ENCODE results near the gene CES4A. TPM values are rescaled to one million over a fixed set of nuclear protein-coding genes. Genes with fewer than 3 reads are reported as not detected.
"Not testable (repeated sequence)": the region's sequence is repeated elsewhere in the genome, so short reads cannot be mapped to it uniquely, and the experiment has no call there.

The CES4A gene
- total RNA-seq, 2 experiments from 2014 or later = 3.5 to 4.6 TPM

- peaks cover 57% of the 10 kb centered on the region for H3K27me3 Mint-ChIP-seq
- H3K9me3 Mint-ChIP-seq = no peaks in the 10 kb centered on the region
- no peak overlapping the region for H3K4me3 Mint-ChIP-seq
- no peak for DNase-seq
- no peaks in the 10 kb centered on the region for H3K36me3 Mint-ChIP-seq
- H3K27ac Mint-ChIP-seq = no peak overlapping the region
- H3K4me1 Mint-ChIP-seq = peaks cover 20% of the 10 kb centered on the region
Observed at GRCh38 chr16:66950971-66951790, 37.2 kb upstream of the CES4A start.

- DNase-seq = no peak
- no peaks in the 10 kb centered on the region for H3K9me3 Mint-ChIP-seq
- H3K4me3 Mint-ChIP-seq = no peak overlapping the region
- peaks cover 18% of the 10 kb centered on the region for H3K4me1 Mint-ChIP-seq
- H3K36me3 Mint-ChIP-seq = no peaks in the 10 kb centered on the region
- no peak overlapping the region for H3K27ac Mint-ChIP-seq
- H3K27me3 Mint-ChIP-seq = peaks cover 57% of the 10 kb centered on the region
Observed at GRCh38 chr16:66952430-66953110, 35.8 kb upstream of the CES4A start.

GRCh38 chr16:66953462-66954096 lies 34.8 kb upstream of the CES4A start:
- no peak overlapping the region for H3K4me3 Mint-ChIP-seq
- H3K36me3 Mint-ChIP-seq = no peaks in the 10 kb centered on the region

GRCh38 chr16:66954097-66954659 lies 34.2 kb upstream of the CES4A start:
- peaks cover 14% of the 10 kb centered on the region for H3K4me1 Mint-ChIP-seq
- no peak overlapping the region for H3K4me3 Mint-ChIP-seq
- DNase-seq = peak; percentile 72
- no peak overlapping the region for H3K27ac Mint-ChIP-seq
- no peaks in the 10 kb centered on the region for H3K9me3 Mint-ChIP-seq
- no peaks in the 10 kb centered on the region for H3K36me3 Mint-ChIP-seq
- H3K27me3 Mint-ChIP-seq = peaks cover 44% of the 10 kb centered on the region

More at GRCh38 chr16:66953462-66954096, 34.8 kb upstream of the CES4A start:
- H3K27ac Mint-ChIP-seq = no peak overlapping the region
- H3K4me1 Mint-ChIP-seq = peaks cover 12% of the 10 kb centered on the region
- peaks cover 50% of the 10 kb centered on the region for H3K27me3 Mint-ChIP-seq
- no peaks in the 10 kb centered on the region for H3K9me3 Mint-ChIP-seq
- DNase-seq = no peak

GRCh38 chr16:66955363-66956153 lies 32.8 kb upstream of the CES4A start:
- H3K9me3 Mint-ChIP-seq, DNase-seq, H3K4me3 Mint-ChIP-seq, H3K36me3 Mint-ChIP-seq, H3K4me1 Mint-ChIP-seq, H3K27ac Mint-ChIP-seq: not testable (repeated sequence)
- H3K27me3 Mint-ChIP-seq = peaks cover 30% of the 10 kb centered on the region

- not testable (repeated sequence) for H3K4me3 Mint-ChIP-seq, H3K9me3 Mint-ChIP-seq, H3K36me3 Mint-ChIP-seq, H3K27ac Mint-ChIP-seq, H3K4me1 Mint-ChIP-seq, DNase-seq
- peaks cover 27% of the 10 kb centered on the region for H3K27me3 Mint-ChIP-seq
Observed at GRCh38 chr16:66956154-66956457, 32.3 kb upstream of the CES4A start.

GRCh38 chr16:66958857-66959703 lies 29.3 kb upstream of the CES4A start:
- H3K4me3 Mint-ChIP-seq = no peak overlapping the region
- no peak for DNase-seq
- no peak overlapping the region for H3K27ac Mint-ChIP-seq
- H3K9me3 Mint-ChIP-seq = no peaks in the 10 kb centered on the region
- no peaks in the 10 kb centered on the region for H3K36me3 Mint-ChIP-seq
- peaks cover 10% of the 10 kb centered on the region for H3K4me1 Mint-ChIP-seq
- peaks cover 8% of the 10 kb centered on the region for H3K27me3 Mint-ChIP-seq

GRCh38 chr16:66959704-66960161 lies 28.7 kb upstream of the CES4A start:
- no peak for DNase-seq
- H3K27me3 Mint-ChIP-seq = peaks cover 9% of the 10 kb centered on the region
- H3K36me3 Mint-ChIP-seq = no peaks in the 10 kb centered on the region
- no peaks in the 10 kb centered on the region for H3K9me3 Mint-ChIP-seq
- H3K27ac Mint-ChIP-seq = no peak overlapping the region
- no peak overlapping the region for H3K4me3 Mint-ChIP-seq
- peaks cover 10% of the 10 kb centered on the region for H3K4me1 Mint-ChIP-seq

GRCh38 chr16:66960270-66960669 lies 28.1 kb upstream of the CES4A start:
- no peak overlapping the region for H3K4me3 Mint-ChIP-seq
- peaks cover 9% of the 10 kb centered on the region for H3K27me3 Mint-ChIP-seq
- no peaks in the 10 kb centered on the region for H3K9me3 Mint-ChIP-seq
- H3K36me3 Mint-ChIP-seq = no peaks in the 10 kb centered on the region
- no peak overlapping the region for H3K27ac Mint-ChIP-seq
- no peak for DNase-seq
- H3K4me1 Mint-ChIP-seq = peaks cover 10% of the 10 kb centered on the region

GRCh38 chr16:66961065-66961744 lies 27.2 kb upstream of the CES4A start, which contains the start of gene CES3:
TSS of gene CES3 (plus strand) at chr16:66961266. CDS start at chr16:66961308, 42 bp downstream.
- Mint-ChIP-seq H3K4me1 (peaks cover 10% of the 10 kb centered on the region), H3K36me3 (no peaks in the 10 kb centered on the region), H3K9me3 (no peaks in the 10 kb centered on the region), H3K4me3 (peak within 1 kb of the TSS; percentile 51), H3K27me3 (peaks cover 3% of the 10 kb centered on the region), H3K27ac (no peak within 1 kb of the TSS)
- DNase-seq = peak; percentile 68

- H3K27ac Mint-ChIP-seq = no peak overlapping the region
- H3K4me3 Mint-ChIP-seq = peak overlapping the region; percentile 51
- no peaks in the 10 kb centered on the region for H3K9me3 Mint-ChIP-seq
- no peaks in the 10 kb centered on the region for H3K36me3 Mint-ChIP-seq
- DNase-seq = no peak
- peaks cover 3% of the 10 kb centered on the region for H3K27me3 Mint-ChIP-seq
- peaks cover 10% of the 10 kb centered on the region for H3K4me1 Mint-ChIP-seq
Observed at GRCh38 chr16:66961914-66962313, 26.5 kb upstream of the CES4A start.

GRCh38 chr16:66964049-66964448 lies 24.3 kb upstream of the CES4A start:
- no peaks in the 10 kb centered on the region for H3K9me3 Mint-ChIP-seq
- H3K27me3 Mint-ChIP-seq = peaks cover 3% of the 10 kb centered on the region
- H3K4me1 Mint-ChIP-seq = peaks cover 3% of the 10 kb centered on the region
- DNase-seq = no peak
- H3K27ac Mint-ChIP-seq = no peak overlapping the region
- no peaks in the 10 kb centered on the region for H3K36me3 Mint-ChIP-seq
- H3K4me3 Mint-ChIP-seq = no peak overlapping the region

GRCh38 chr16:66968847-66969246 lies 19.5 kb upstream of the CES4A start:
- Mint-ChIP-seq H3K27ac (no peak overlapping the region), H3K9me3 (no peaks in the 10 kb centered on the region), H3K4me3 (no peak overlapping the region), H3K4me1 (no peaks in the 10 kb centered on the region), H3K27me3 (peaks cover 3% of the 10 kb centered on the region), H3K36me3 (no peaks in the 10 kb centered on the region)
- DNase-seq = no peak
